OCI-LY3 (cell line): ENCODE data around the gene ADAMTS2.

Experiments used
- H2AFZ ChIP-seq: fragments of 200-600, 300-600 bp; shearing (Covaris generic); 2 replicates; pipeline ENCODE4 v1.6.0; 2014; ENCODE audit warnings: antibody characterized with exemption, low read depth, low read length
- H3K27ac ChIP-seq: fragments of 200-600, 300-600 bp; sonication (generic); 2 replicates; pipeline ENCODE4 v1.5.1; 2014; ENCODE audit warnings: mild to moderate bottlenecking, low read length, moderate library complexity, mixed read lengths
- H3K27me3 ChIP-seq: fragments of 200-600, 300-600 bp; sonication (generic); 2 replicates; pipeline ENCODE4 v1.6.1; 2014; ENCODE audit warnings: low read depth, low read length, mixed read lengths
- H3K36me3 ChIP-seq: fragments of 200-600, 300-600 bp; sonication (generic); replicated peaks from 2 replicates; pipeline ENCODE3; 2014; ENCODE audit warnings: low read depth, low read length, mixed read lengths
- H3K4me1 ChIP-seq: fragments of 300-600, 200-600 bp; sonication (generic); 2 replicates; pipeline ENCODE4 v1.6.1; 2014; ENCODE audit warnings: low read length, mixed read lengths
- H3K4me2 ChIP-seq: fragments of 200-600, 300-600 bp; sonication (generic); 2 replicates; pipeline ENCODE4 v1.6.1; 2014; ENCODE audit warnings: low read length, mixed read lengths
- H3K4me3 ChIP-seq: fragments of 300-600, 200-600 bp; sonication (generic); 2 replicates; pipeline ENCODE4 v1.5.1; 2014; ENCODE audit warnings: antibody characterized with exemption, mild to moderate bottlenecking, low read length, moderate library complexity
- H3K79me2 ChIP-seq: fragments of 300-600, 200-600 bp; shearing (Covaris generic); 2 replicates; pipeline ENCODE4 v1.6.1; 2014; ENCODE audit warnings: mild to moderate bottlenecking, low read length, mixed read lengths
- H3K9ac ChIP-seq: fragments of 300-600, 200-600 bp; shearing (Covaris generic); 2 replicates; pipeline ENCODE4 v1.6.0; 2014; ENCODE audit warnings: mild to moderate bottlenecking, low read length, moderate library complexity
- H3K9me3 ChIP-seq: fragments of 200-600, 300-600 bp; shearing (Covaris generic); 2 replicates; pipeline ENCODE4 v1.6.1; 2014; ENCODE audit warnings: low read length, mixed read lengths; ENCODE audit not compliant: insufficient read depth
- H4K20me1 ChIP-seq: fragments of 200-600, 300-600 bp; sonication (generic); 2 replicates; pipeline ENCODE4 v1.6.1; 2016; ENCODE audit warnings: low read length, mixed read lengths; ENCODE audit not compliant: insufficient read depth
- EZH2phosphoT487 ChIP-seq: fragments of 200-600 bp; shearing (Covaris generic); IDR thresholded peaks from 2 replicates; pipeline ENCODE4 v1.6.1; 2018; ENCODE audit warnings: antibody characterized with exemption, mixed run types, low read depth
- TF ChIP-seq, protein P1 (sequence below): fragments of 200-600, 300-600 bp; sonication (generic); IDR thresholded peaks from 2 replicates; pipeline ENCODE4 v1.5.1; 2014; ENCODE audit warnings: antibody characterized with exemption, low read length, low read depth

The ADAMTS2 gene

DNA sequence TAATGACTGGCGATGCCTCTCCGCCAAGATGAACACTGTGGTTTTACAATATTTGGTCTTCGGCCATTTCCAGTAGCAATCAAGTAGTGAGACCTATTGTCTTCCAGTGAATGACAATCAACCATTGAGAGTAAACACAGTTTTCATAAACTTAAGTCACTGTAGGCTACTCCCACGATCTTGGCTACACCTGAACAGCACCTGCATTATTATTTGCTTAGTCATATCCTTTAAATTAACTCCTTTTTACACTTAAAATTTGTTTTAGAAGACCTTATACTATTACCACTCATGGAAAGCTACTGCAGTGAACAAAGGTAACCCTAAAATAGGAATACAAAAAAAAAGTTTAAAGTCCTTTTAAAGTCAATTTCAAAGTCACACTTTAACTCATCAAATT lies 226.9 kb downstream of the ADAMTS2 start:
- Histone ChIP-seq H3K9me3 (no peaks in the 10 kb centered on the region), H3K9ac (no peak overlapping the region), H3K4me3 (no peak overlapping the region), H3K79me2 (no peaks in the 10 kb centered on the region), H3K36me3 (no peaks in the 10 kb centered on the region), H3K27me3 (no peaks in the 10 kb centered on the region), H4K20me1 (no peaks in the 10 kb centered on the region), H3K27ac (no peak overlapping the region), H3K4me2 (no peak overlapping the region), H2AFZ (no peak overlapping the region), H3K4me1 (no peaks in the 10 kb centered on the region)
- no peak for TF ChIP-seq EZH2phosphoT487
- TF ChIP-seq, protein P1, sequence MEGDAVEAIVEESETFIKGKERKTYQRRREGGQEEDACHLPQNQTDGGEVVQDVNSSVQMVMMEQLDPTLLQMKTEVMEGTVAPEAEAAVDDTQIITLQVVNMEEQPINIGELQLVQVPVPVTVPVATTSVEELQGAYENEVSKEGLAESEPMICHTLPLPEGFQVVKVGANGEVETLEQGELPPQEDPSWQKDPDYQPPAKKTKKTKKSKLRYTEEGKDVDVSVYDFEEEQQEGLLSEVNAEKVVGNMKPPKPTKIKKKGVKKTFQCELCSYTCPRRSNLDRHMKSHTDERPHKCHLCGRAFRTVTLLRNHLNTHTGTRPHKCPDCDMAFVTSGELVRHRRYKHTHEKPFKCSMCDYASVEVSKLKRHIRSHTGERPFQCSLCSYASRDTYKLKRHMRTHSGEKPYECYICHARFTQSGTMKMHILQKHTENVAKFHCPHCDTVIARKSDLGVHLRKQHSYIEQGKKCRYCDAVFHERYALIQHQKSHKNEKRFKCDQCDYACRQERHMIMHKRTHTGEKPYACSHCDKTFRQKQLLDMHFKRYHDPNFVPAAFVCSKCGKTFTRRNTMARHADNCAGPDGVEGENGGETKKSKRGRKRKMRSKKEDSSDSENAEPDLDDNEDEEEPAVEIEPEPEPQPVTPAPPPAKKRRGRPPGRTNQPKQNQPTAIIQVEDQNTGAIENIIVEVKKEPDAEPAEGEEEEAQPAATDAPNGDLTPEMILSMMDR = no peak

DNA sequence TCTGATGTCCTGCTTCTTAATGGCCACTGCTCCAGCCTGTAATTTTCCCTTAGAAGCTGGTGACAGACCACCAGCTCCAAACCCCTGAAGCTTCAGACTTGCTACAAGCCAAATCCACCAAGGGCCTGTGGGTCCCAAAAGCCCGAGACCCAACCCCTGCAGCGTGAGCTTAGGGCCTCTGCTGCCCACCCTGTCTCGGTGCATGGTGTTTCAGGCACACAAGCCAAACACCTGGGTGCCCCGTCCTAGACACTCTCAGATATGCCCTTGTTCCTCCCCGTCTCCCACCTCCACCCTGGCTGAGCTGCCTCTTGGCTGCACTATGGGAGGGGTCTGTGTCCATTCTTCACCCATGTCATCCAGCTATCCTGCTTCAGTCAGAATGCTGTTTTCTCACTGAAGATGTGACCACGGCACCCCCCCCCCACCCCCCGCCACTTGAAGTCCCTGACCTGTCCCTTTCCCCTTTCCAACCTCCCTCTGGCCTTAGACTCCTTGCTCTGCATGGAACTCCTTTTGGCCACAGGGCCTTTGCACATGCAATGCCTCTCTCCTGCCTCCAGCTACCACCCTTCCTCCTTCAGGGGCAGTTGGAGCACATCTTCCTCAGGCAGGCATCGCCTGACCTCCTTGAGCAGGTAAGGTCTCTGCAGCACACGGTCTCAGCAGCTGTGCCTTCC lies 229.3 kb downstream of the ADAMTS2 start:
- Histone ChIP-seq H3K4me3 (no peak overlapping the region), H3K79me2 (no peaks in the 10 kb centered on the region), H2AFZ (no peak overlapping the region), H3K4me1 (no peaks in the 10 kb centered on the region), H3K4me2 (no peak overlapping the region), H3K36me3 (no peaks in the 10 kb centered on the region), H3K27me3 (no peaks in the 10 kb centered on the region), H3K9ac (no peak overlapping the region), H3K9me3 (no peaks in the 10 kb centered on the region), H3K27ac (no peak overlapping the region), H4K20me1 (no peaks in the 10 kb centered on the region)
- TF ChIP-seq, protein P1 = no peak
- no peak for TF ChIP-seq EZH2phosphoT487

DNA sequence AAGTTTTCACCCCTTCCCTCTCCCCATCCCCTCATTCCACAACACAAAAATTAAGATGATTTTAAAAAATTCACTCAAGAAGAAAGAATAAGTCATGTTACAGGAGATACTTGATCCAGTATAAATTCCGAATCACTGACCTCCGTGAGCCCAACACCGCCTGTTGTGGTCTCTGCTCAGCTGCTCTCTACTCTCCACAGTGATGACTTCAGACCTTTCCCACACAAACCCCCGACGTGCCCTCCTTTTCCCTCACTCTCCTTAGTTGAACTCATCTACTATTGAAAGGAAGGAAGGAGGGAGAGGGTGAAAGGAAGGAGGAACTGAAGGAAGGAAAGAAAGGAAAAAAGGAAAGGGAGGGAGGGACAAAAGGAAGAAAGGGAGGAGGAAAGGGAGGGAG lies 230.0 kb downstream of the ADAMTS2 start:
- H3K9ac ChIP-seq = no peak overlapping the region
- no peak overlapping the region for H3K4me3 ChIP-seq
- TF ChIP-seq EZH2phosphoT487 = no peak
- TF ChIP-seq, protein P1 = no peak
- no peaks in the 10 kb centered on the region for H3K27me3 ChIP-seq
- no peaks in the 10 kb centered on the region for H3K36me3 ChIP-seq
- H3K9me3 ChIP-seq = no peaks in the 10 kb centered on the region
- H4K20me1 ChIP-seq = no peaks in the 10 kb centered on the region
- H2AFZ ChIP-seq = no peak overlapping the region
- H3K4me2 ChIP-seq = no peak overlapping the region
- no peaks in the 10 kb centered on the region for H3K79me2 ChIP-seq
- no peaks in the 10 kb centered on the region for H3K4me1 ChIP-seq
- no peak overlapping the region for H3K27ac ChIP-seq

- TF ChIP-seq EZH2phosphoT487 = no peak
- TF ChIP-seq, protein P1 = no peak
- no peaks in the 10 kb centered on the region for H4K20me1 ChIP-seq
- H3K9me3 ChIP-seq = no peaks in the 10 kb centered on the region
- H3K9ac ChIP-seq = no peak overlapping the region
- H3K27me3 ChIP-seq = no peaks in the 10 kb centered on the region
- no peak overlapping the region for H3K27ac ChIP-seq
- H3K4me2 ChIP-seq = no peak overlapping the region
- H3K79me2 ChIP-seq = no peaks in the 10 kb centered on the region
- no peak overlapping the region for H2AFZ ChIP-seq
- H3K4me1 ChIP-seq = no peaks in the 10 kb centered on the region
- H3K36me3 ChIP-seq = no peaks in the 10 kb centered on the region
- no peak overlapping the region for H3K4me3 ChIP-seq
These were observed 230.5 kb downstream of the ADAMTS2 start for GRCh38 chr5:179114756-179115155.
